Stimulated activated CD8-positive, alpha-beta memory T cell treated with anti-CD3 and anti-CD28 coated beads, Interleukin-15, amount 100 ng/mL, for 24 hours (primary cell): ENCODE measurements around the gene RNPEPL1.

Experiments
- DNase-seq: peaks from one replicate; pipeline ENCODE4 v3.0.0-alpha.2; 2020; ENCODE audit warnings: low read depth

The RNPEPL1 gene

GRCh38 chr2:240591784-240592183, 23.5 kb downstream of the RNPEPL1 start:
- DNase-seq = no peak

GRCh38 chr2:240593026-240593702, 24.9 kb downstream of the RNPEPL1 start:
- DNase-seq = no peak

- no peak for DNase-seq
Observed at GRCh38 chr2:240593703-240594451, 25.6 kb downstream of the RNPEPL1 start.

- DNase-seq = no peak
Observed at GRCh38 chr2:240594511-240595380, 26.5 kb downstream of the RNPEPL1 start.

GRCh38 chr2:240595381-240596079, 27.2 kb downstream of the RNPEPL1 start:
- DNase-seq = no peak

GRCh38 chr2:240596080-240596460, 27.8 kb downstream of the RNPEPL1 start:
- DNase-seq = no peak

GRCh38 chr2:240596491-240596931, 28.2 kb downstream of the RNPEPL1 start:
- DNase-seq = no peak

- no peak for DNase-seq
Observed at GRCh38 chr2:240597054-240597418, 28.8 kb downstream of the RNPEPL1 start.

GRCh38 chr2:240597419-240598181, 29.3 kb downstream of the RNPEPL1 start:
- DNase-seq = no peak

- DNase-seq = no peak
Observed at GRCh38 chr2:240598311-240598911, 30.1 kb downstream of the RNPEPL1 start.

GRCh38 chr2:240599141-240599583, 30.9 kb downstream of the RNPEPL1 start:
- no peak for DNase-seq

GRCh38 chr2:240600451-240600961, 32.2 kb downstream of the RNPEPL1 start:
- DNase-seq = no peak

GRCh38 chr2:240601061-240601830, 33.0 kb downstream of the RNPEPL1 start:
- DNase-seq = no peak

GRCh38 chr2:240601831-240602160, 33.5 kb downstream of the RNPEPL1 start:
- DNase-seq = no peak

GRCh38 chr2:240602266-240603050, 34.2 kb downstream of the RNPEPL1 start:
- no peak for DNase-seq

- DNase-seq = no peak
Observed at GRCh38 chr2:240603081-240603835, 35.0 kb downstream of the RNPEPL1 start.

GRCh38 chr2:240603846-240604245, 35.6 kb downstream of the RNPEPL1 start:
- no peak for DNase-seq

GRCh38 chr2:240604291-240604938, 36.1 kb downstream of the RNPEPL1 start:
- no peak for DNase-seq
